MCF 10A (cell line): ENCODE data around the gene TFPI. TPM values are rescaled to one million over a fixed set of nuclear protein-coding genes. Genes with fewer than 3 reads are reported as not detected.

Experiments used
- BruUV-seq: library from RNA; stranded (reverse); fragments of 400-500 nt; replicated peaks from 2 replicates; lab custom pipeline; 2021; lab: Mats Ljungman, UMichigan
- CTCF ChIA-PET: fragments of 300-600 bp; sonication (Branson Sonifier 250); formaldehyde crosslinking; extraction: SDS; loops from one replicate; lab custom pipeline; 2021; ENCODE audit warnings: antibody characterized with exemption, inconsistent platforms; lab: Yijun Ruan, JAX
- POLR2A ChIA-PET: fragments of 300-600, 350-650 bp; sonication (Branson Sonifier 250); formaldehyde crosslinking; extraction: SDS; loops from one replicate; lab custom pipeline; 2020; ENCODE audit warnings: antibody characterized with exemption, inconsistent platforms; lab: Yijun Ruan, JAX
- DNase-seq: peaks from one replicate; pipeline ENCODE4 v3.0.0-alpha.2; 2018; ENCODE audit not compliant: unreplicated experiment
- H3K27ac Mint-ChIP-seq: one replicate; pipeline ENCODE4 v1.8.0; 2022; ENCODE audit warnings: mild to moderate bottlenecking, low read depth, mixed read lengths; ENCODE audit not compliant: unreplicated experiment
- H3K27me3 Mint-ChIP-seq: one replicate; pipeline ENCODE4 v1.8.0; 2022; ENCODE audit warnings: mixed read lengths; ENCODE audit not compliant: insufficient read depth, unreplicated experiment
- H3K36me3 Mint-ChIP-seq: one replicate; pipeline ENCODE4 v1.8.0; 2022; ENCODE audit warnings: mild to moderate bottlenecking, moderate library complexity, mixed read lengths; ENCODE audit not compliant: insufficient read depth, unreplicated experiment
- H3K4me1 Mint-ChIP-seq: one replicate; pipeline ENCODE4 v1.8.0; 2022; ENCODE audit warnings: mixed read lengths; ENCODE audit not compliant: insufficient read depth, unreplicated experiment
- H3K4me3 Mint-ChIP-seq: one replicate; pipeline ENCODE4 v1.8.0; 2022; ENCODE audit warnings: mild to moderate bottlenecking, moderate library complexity, mixed read lengths; ENCODE audit not compliant: unreplicated experiment
- H3K9me3 Mint-ChIP-seq: one replicate; pipeline ENCODE4 v1.8.0; 2022; ENCODE audit warnings: mixed read lengths; ENCODE audit not compliant: unreplicated experiment
- intact Hi-C: fragments of 100-400 bp; cut with micrococcal nuclease; formaldehyde crosslinking; loops from 2 replicates; pipeline ENCODE4 v1.14.1; 2022
- total RNA-seq: library from RNA; stranded (reverse); gene quantifications from 2 replicates; pipeline ENCODE4 v1.2.3, GENCODE V29; 2022
- TF ChIP-seq, protein P1 (sequence below): fragments of 200-600 bp; IDR thresholded peaks from one replicate; pipeline ENCODE4 v1.8.0; 2022; ENCODE audit warnings: antibody characterized with exemption, mild to moderate bottlenecking; ENCODE audit not compliant: unreplicated experiment

Gene TFPI
- total RNA-seq, 1 experiment from 2014 or later: 67.4 TPM

DNA sequence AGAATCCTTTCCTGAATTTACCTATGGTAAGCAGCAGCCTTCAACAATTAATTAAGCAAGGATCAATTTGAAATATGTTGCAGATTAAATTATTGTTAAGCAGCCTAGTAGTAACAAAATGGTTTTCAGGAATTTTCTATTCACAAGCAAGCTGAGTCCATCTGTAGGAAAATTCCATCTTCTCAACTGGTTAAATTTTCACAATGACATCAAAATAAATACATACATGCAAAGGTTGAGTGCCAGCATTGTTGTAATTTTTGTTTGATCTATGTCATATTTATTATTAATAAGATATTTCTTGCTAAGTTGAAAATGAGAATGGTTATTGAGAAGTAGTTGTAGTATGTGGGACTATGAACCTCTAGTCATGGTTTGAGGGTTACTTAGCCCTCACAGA is 15.3 kb upstream of the TFPI start:
- POLR2A ChIA-PET: interaction anchor here (4.1 kb wide), 1 partner anchor 15 kb away, joined by 25 read pairs; the partner anchor contains the start of gene TFPI
- H3K27me3 Mint-ChIP-seq: no peaks in the 10 kb centered on the region
- no peak for DNase-seq
- H3K27ac Mint-ChIP-seq: no peak overlapping the region
- no peak overlapping the region for H3K4me3 Mint-ChIP-seq
- CTCF ChIA-PET: interaction anchor here (3.9 kb wide), 1 partner anchor 70 kb away, joined by 30 read pairs; no protein-coding TSS in a partner anchor
- TF ChIP-seq, protein P1, sequence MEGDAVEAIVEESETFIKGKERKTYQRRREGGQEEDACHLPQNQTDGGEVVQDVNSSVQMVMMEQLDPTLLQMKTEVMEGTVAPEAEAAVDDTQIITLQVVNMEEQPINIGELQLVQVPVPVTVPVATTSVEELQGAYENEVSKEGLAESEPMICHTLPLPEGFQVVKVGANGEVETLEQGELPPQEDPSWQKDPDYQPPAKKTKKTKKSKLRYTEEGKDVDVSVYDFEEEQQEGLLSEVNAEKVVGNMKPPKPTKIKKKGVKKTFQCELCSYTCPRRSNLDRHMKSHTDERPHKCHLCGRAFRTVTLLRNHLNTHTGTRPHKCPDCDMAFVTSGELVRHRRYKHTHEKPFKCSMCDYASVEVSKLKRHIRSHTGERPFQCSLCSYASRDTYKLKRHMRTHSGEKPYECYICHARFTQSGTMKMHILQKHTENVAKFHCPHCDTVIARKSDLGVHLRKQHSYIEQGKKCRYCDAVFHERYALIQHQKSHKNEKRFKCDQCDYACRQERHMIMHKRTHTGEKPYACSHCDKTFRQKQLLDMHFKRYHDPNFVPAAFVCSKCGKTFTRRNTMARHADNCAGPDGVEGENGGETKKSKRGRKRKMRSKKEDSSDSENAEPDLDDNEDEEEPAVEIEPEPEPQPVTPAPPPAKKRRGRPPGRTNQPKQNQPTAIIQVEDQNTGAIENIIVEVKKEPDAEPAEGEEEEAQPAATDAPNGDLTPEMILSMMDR: no peak
- intact Hi-C loops: no loop called here
- no peaks in the 10 kb centered on the region for H3K4me1 Mint-ChIP-seq
- H3K9me3 Mint-ChIP-seq: no peaks in the 10 kb centered on the region
- BruUV-seq: no TSS peak
- peaks cover 6% of the 10 kb centered on the region for H3K36me3 Mint-ChIP-seq

DNA sequence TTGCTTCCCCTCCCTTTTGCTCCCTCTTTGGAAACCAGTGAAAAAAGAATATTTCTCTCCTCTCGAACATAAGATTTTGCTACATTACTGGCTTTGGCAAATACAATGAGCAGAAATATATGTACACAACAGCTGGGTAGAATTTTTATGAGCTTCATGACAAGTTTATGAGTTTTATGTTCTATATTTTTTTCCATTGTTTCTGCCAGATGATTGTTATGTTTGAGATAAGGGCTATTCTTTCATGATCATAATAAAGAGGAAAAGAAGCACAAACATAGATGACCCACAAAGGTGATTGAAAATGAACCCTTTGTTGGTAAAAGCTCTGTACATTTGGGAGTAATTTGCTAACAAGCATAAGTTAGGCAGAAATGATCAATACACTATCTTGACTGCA is 14.8 kb upstream of the TFPI start:
- CTCF ChIA-PET: interaction anchor here (0.6 to 3.9 kb wide), 6 partner anchors 10 to 203 kb away, joined by 3 to 30 read pairs (median 6); no protein-coding TSS in a partner anchor
- POLR2A ChIA-PET: interaction anchor here (1.0 to 4.1 kb wide), 2 partner anchors 14 to 38 kb away, joined by 3 to 25 read pairs; partner anchors contain the start of gene TFPI

DNA sequence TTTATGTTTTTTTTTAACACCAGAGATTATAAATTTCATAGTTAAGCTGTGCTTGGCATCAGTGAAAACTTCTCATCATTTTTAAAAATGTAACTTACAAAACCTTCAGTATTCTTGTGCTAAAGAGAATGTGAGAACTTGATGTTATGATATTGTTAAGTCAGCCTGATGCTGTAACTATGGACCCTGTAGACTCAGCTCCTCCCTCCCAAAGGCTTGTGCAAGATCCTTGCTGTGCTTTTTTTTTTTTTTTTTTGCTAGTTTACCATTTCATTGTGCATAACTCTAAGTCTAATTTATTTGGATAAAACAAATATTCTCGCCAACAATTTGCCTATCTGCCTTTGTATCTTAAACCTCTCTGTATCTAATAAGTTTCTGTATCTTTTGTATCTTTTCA is 12.9 kb upstream of the TFPI start:
- intact Hi-C loops: no loop called here
- Mint-ChIP-seq H3K4me1 (no peaks in the 10 kb centered on the region), H3K36me3 (peaks cover under 1% of the 10 kb centered on the region), H3K9me3 (no peaks in the 10 kb centered on the region), H3K4me3 (no peak overlapping the region), H3K27ac (no peak overlapping the region), H3K27me3 (no peaks in the 10 kb centered on the region)
- TF ChIP-seq, protein P1: no peak
- no peak for DNase-seq
- no TSS peak for BruUV-seq
- ChIA-PET CTCF (interaction anchor here (0.8 to 3.9 kb wide), 5 partner anchors 12 to 947 kb away, joined by 3 to 30 read pairs (median 4); no protein-coding TSS in a partner anchor), POLR2A (interaction anchor here (0.6 to 4.1 kb wide), 6 partner anchors 8 to 550 kb away, joined by 3 to 25 read pairs (median 5); partner anchors contain the start of gene TFPI)

More for the DNA sequence above, 14.8 kb upstream of the TFPI start:
- TF ChIP-seq, protein P1: no peak
- H3K27me3 Mint-ChIP-seq: no peaks in the 10 kb centered on the region
- H3K27ac Mint-ChIP-seq: no peak overlapping the region
- no peak for DNase-seq
- no peaks in the 10 kb centered on the region for H3K9me3 Mint-ChIP-seq
- BruUV-seq: no TSS peak
- no peak overlapping the region for H3K4me3 Mint-ChIP-seq
- intact Hi-C loops: no loop called here
- H3K4me1 Mint-ChIP-seq: no peaks in the 10 kb centered on the region
- peaks cover 6% of the 10 kb centered on the region for H3K36me3 Mint-ChIP-seq

DNA sequence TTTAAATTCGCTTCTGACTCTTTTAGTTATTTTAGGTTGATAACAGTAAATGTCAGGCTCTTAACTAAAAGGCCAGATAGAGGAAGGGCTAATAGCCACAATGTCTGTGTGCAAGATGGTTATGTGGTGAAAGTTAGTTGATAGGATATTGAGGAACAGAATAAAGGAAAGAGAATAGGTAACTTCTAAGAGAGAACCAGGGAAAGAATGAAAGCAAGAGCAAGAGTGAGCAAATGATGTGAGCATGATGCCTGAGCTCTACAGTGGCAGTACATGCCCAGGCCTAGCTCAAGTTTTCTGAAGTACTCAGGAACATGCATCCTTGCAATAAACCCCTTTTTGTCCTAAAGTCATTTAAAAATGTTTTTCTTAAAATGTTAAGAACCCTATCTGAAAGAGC is 12.5 kb upstream of the TFPI start:
- POLR2A ChIA-PET: interaction anchor here (0.6 to 4.1 kb wide), 5 partner anchors 8 to 52 kb away, joined by 3 to 25 read pairs (median 6); partner anchors contain the start of gene TFPI
- BruUV-seq: no TSS peak
- DNase-seq: no peak

More for the DNA sequence above, 12.5 kb upstream of the TFPI start:
- TF ChIP-seq, protein P1: no peak
- intact Hi-C loops: no loop called here
- H3K27me3 Mint-ChIP-seq: no peaks in the 10 kb centered on the region
- H3K36me3 Mint-ChIP-seq: no peaks in the 10 kb centered on the region
- H3K4me1 Mint-ChIP-seq: no peaks in the 10 kb centered on the region
- H3K4me3 Mint-ChIP-seq: no peak overlapping the region
- CTCF ChIA-PET: interaction anchor here (0.8 to 3.9 kb wide), 5 partner anchors 12 to 948 kb away, joined by 3 to 30 read pairs (median 4); no protein-coding TSS in a partner anchor
- H3K9me3 Mint-ChIP-seq: no peaks in the 10 kb centered on the region
- H3K27ac Mint-ChIP-seq: no peak overlapping the region
